Ovary (tissue), 3 donors: ENCODE results near the gene CCDC71L.

Experiments
- CTCF ChIP-seq, 3 donors: fragments of 450-650 bp in 2 of 3; fragments of 200-600 bp in 1 of 3; IDR thresholded peaks; one replicate each; pipeline versions ENCODE4 v1.5.1 to v1.8.0; 2016 to 2022; ENCODE audit warnings: antibody characterized with exemption in 3 of 3, mild to moderate bottlenecking in 1 of 3
- EP300 ChIP-seq: sonication (generic); formaldehyde crosslinking; IDR thresholded peaks from one replicate; pipeline ENCODE4 v1.6.1; 2017; ENCODE audit warnings: antibody characterized with exemption
- POLR2A ChIP-seq: fragments of 450-650 bp; IDR thresholded peaks from one replicate; pipeline ENCODE4 v1.6.1; 2017; ENCODE audit warnings: antibody characterized with exemption, mild to moderate bottlenecking, moderate library complexity
- donor health status: DM: no; HTN: no; CAD: no.

GRCh38 chr7:106646256-106646655 lies 14.7 kb downstream of the CCDC71L start:
- no peak for TF ChIP-seq EP300
- no peak for TF ChIP-seq CTCF (IDR thresholded peaks at IDR 0.05)
- no peak for TF ChIP-seq POLR2A
